WTC11 (cell line): ENCODE results near the gene GPC5.

ENCODE experiments used
- ATF6 ChIP-seq: sonication (generic); formaldehyde crosslinking; IDR thresholded peaks from 2 replicates; pipeline ENCODE4 v1.8.1; 2023; ENCODE audit warnings: mild to moderate bottlenecking, missing genetic modification reagents
- CTCF ChIP-seq: fragments of 200-600 bp; IDR thresholded peaks from 2 replicates; pipeline ENCODE4 v1.8.0; 2022; ENCODE audit warnings: antibody characterized with exemption
- E2F4 ChIP-seq: sonication (generic); formaldehyde crosslinking; IDR thresholded peaks from 2 replicates; pipeline ENCODE4 v1.8.1; 2022; ENCODE audit warnings: low read depth, mild to moderate bottlenecking, moderate library complexity, missing genetic modification reagents, borderline replicate concordance
- ELF4 ChIP-seq: sonication (generic); formaldehyde crosslinking; IDR thresholded peaks from 2 replicates; pipeline ENCODE4 v1.8.1; 2022; ENCODE audit warnings: low read depth, mild to moderate bottlenecking, moderate library complexity, missing genetic modification reagents
- FOXK1 ChIP-seq: sonication (generic); formaldehyde crosslinking; IDR thresholded peaks from 2 replicates; pipeline ENCODE4 v1.8.0; 2022; ENCODE audit warnings: mild to moderate bottlenecking, moderate library complexity, missing genetic modification reagents
- JUN ChIP-seq: sonication (generic); formaldehyde crosslinking; IDR thresholded peaks from 2 replicates; pipeline ENCODE4 v1.8.0; 2023; ENCODE audit warnings: mild to moderate bottlenecking, missing genetic modification reagents
- MLX ChIP-seq: sonication (generic); formaldehyde crosslinking; IDR thresholded peaks from 2 replicates; pipeline ENCODE4 v1.8.1; 2023; ENCODE audit warnings: mild to moderate bottlenecking, missing genetic modification reagents, moderate library complexity
- SP1 ChIP-seq: sonication (generic); formaldehyde crosslinking; conservative IDR thresholded peaks from 2 replicates; pipeline ENCODE4 v1.8.1; 2022; ENCODE audit warnings: missing genetic modification reagents
- ZNF219 ChIP-seq: sonication (generic); formaldehyde crosslinking; IDR thresholded peaks from 2 replicates; pipeline ENCODE4 v1.8.0; 2023; ENCODE audit warnings: missing genetic modification reagents, mild to moderate bottlenecking, borderline replicate concordance
- ZNF263 ChIP-seq: sonication (generic); formaldehyde crosslinking; IDR thresholded peaks from 2 replicates; pipeline ENCODE4 v1.8.1; 2022; ENCODE audit warnings: low read depth, mild to moderate bottlenecking, moderate library complexity, missing genetic modification reagents
- TF ChIP-seq, protein P1 (sequence below): sonication (generic); formaldehyde crosslinking; conservative IDR thresholded peaks from 2 replicates; pipeline ENCODE4 v1.8.1; 2022; ENCODE audit warnings: mild to moderate bottlenecking, missing genetic modification reagents
- TF ChIP-seq, protein P2 (sequence below): sonication (generic); formaldehyde crosslinking; IDR thresholded peaks from 2 replicates; pipeline ENCODE4 v1.8.0; 2022; ENCODE audit warnings: mild to moderate bottlenecking, missing genetic modification reagents
- TF ChIP-seq, protein P3 (sequence below): sonication (generic); formaldehyde crosslinking; IDR thresholded peaks from 2 replicates; pipeline ENCODE4 v1.8.0; 2022; ENCODE audit warnings: mild to moderate bottlenecking, missing genetic modification reagents

DNA sequence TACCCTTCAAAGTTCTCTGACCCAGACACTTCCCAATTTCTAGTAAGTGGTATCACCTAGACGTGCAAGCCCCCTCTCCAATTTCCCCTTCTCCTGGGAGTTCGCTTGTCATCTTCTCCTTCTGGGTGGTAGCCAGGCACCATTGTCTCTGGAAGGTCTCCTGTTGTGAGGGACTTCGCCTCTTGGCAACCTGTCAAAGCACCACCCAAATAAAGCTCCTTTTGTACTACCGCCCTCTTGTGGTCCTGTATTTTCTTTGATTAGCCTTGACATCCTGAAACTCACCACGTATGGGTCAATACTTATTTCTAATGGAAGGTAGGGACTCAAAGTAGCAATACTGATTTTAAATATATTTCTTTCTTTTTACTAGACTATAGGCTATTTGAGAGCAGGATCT, 8.2 kb downstream of the GPC5 start:
- TF ChIP-seq, protein P1, sequence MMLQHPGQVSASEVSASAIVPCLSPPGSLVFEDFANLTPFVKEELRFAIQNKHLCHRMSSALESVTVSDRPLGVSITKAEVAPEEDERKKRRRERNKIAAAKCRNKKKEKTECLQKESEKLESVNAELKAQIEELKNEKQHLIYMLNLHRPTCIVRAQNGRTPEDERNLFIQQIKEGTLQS (CRISPR knock-in tag): no peak
- TF ChIP-seq FOXK1 (CRISPR knock-in tag) (no peak), SP1 (no peak), CTCF (peak; percentile 31; the same call in 1 of the 2 replicates), ELF4 (no peak), MLX (CRISPR knock-in tag) (no peak), ZNF219 (CRISPR knock-in tag) (no peak), ATF6 (CRISPR knock-in tag) (no peak), E2F4 (no peak), ZNF263 (CRISPR knock-in tag) (no peak), JUN (CRISPR knock-in tag) (no peak)
- TF ChIP-seq, protein P2, sequence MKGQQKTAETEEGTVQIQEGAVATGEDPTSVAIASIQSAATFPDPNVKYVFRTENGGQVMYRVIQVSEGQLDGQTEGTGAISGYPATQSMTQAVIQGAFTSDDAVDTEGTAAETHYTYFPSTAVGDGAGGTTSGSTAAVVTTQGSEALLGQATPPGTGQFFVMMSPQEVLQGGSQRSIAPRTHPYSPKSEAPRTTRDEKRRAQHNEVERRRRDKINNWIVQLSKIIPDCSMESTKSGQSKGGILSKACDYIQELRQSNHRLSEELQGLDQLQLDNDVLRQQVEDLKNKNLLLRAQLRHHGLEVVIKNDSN (CRISPR knock-in tag): no peak
- TF ChIP-seq, protein P3, sequence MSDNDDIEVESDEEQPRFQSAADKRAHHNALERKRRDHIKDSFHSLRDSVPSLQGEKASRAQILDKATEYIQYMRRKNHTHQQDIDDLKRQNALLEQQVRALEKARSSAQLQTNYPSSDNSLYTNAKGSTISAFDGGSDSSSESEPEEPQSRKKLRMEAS (CRISPR knock-in tag): no peak
